Skin epidermis (tissue), 12 donors: ENCODE measurements around the gene GBA3.

ENCODE experiments used
- H3K27ac ChIP-seq, 21 experiments: fragments of 200-600 bp; sonication (generic) in 11 of 21; one replicate each; pipeline ENCODE4 v1.5.0; 2020; ENCODE audit warnings: mild to moderate bottlenecking in 3 of 21, inconsistent platforms in 2 of 21, moderate library complexity in 2 of 21
- H3K4me3 ChIP-seq, 7 experiments: fragments of 200-600 bp; sonication (generic) in 2 of 7; one replicate each; pipeline ENCODE4 v1.5.0; 2020; ENCODE audit warnings: inconsistent platforms in 2 of 7, mild to moderate bottlenecking in 2 of 7, moderate library complexity in 1 of 7

The GBA3 gene

DNA sequence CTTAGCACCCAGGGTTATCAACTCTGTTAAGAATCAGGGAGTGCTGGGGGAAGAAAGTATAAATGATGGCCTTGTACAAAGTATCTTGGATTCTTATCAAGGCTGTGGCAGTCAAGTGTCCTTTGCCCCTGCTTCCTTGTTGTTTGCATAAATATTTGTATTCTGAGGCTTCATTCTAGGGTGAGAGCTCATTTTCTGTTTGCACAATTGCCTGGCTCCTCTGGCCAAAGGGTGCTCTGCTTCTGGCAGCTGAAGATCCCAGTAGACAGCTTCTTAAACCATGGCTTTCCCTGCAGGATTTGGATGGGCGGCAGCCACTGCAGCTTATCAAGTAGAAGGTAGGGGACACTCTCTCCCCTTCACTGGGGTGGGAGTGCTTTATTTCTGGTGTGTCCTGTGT lies at the start of gene GBA3:
GBA3 (plus strand) TSS at position 202 of the 400 bp plus-strand sequence.
- Histone ChIP-seq H3K27ac (no peak within 1 kb of the TSS), H3K4me3 (no peak within 1 kb of the TSS)

DNA sequence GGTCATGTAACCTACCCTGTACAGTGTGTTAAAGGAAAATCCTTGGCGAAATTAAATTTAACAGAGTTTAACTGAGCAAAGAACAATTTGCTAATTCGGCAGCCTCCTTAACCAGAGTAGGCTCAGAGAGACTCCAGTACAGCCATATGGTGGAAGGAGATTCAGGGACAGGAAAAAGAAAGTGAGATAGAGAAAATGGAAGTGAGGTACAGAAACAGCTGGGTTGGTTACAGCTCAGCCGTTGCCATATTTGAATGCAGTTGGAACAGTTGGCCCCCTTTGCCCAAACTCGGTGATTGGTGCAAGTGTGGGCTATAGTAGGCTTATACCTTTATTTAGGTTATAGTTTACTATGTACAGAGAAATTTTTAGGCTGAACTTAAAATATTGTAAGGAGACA lies 48.8 kb upstream of the GBA3 start:
- Histone ChIP-seq H3K27ac (no peak overlapping the region), H3K4me3 (no peak overlapping the region)

DNA sequence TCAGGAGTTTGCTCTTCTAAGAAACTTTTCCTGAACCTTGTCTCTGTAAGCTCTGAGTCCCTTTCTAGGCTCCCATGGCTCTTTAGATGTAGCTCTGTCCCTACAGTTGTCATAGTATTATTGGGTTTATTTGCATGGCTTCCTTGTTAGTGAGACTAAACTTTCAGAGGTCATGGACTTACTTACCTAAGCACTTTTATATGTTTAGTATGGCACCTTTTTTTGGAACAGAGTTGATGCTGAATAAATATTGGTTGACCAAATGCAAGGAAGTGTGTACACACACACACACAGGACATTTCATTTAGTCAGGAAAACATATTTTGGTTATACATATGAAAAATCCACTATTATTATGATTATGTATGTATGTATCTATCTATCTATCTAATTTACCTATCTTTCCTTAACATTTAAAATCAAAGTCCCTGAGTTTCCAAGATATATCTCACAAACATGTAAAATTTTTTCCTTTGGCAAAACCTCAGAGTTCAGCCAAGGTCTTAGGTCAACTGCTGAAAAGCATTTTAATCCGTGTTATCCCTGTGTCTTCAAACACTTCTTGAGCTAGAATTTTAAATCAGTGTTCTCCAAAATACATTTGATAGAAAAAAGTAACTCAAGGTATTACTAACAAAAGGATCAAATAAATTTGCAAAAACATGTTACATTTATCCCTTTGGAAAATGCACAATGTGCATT lies 47.1 kb upstream of the GBA3 start:
- Histone ChIP-seq H3K27ac (no peak overlapping the region), H3K4me3 (no peak overlapping the region)

DNA sequence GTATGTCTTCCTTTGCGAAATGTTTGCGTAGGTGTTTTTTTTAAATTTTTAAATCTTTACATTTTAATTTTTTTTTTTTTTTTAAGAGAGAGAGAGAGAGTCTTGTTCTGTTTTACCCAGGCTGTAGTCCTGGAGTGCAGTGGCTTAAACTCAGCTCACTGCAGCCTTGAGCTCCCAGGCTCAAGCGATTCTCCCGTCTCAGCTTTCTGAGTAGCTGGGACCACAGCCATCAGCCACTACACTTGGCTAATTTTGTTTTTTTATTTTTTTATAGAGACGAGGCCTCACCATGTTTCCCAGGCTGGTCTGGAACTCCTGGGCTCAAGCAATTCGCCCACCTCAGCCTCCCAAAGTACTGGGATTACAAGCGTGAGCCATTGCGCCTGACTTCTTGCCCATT lies 43.7 kb upstream of the GBA3 start:
- Histone ChIP-seq H3K27ac (no peak overlapping the region), H3K4me3 (no peak overlapping the region)

DNA sequence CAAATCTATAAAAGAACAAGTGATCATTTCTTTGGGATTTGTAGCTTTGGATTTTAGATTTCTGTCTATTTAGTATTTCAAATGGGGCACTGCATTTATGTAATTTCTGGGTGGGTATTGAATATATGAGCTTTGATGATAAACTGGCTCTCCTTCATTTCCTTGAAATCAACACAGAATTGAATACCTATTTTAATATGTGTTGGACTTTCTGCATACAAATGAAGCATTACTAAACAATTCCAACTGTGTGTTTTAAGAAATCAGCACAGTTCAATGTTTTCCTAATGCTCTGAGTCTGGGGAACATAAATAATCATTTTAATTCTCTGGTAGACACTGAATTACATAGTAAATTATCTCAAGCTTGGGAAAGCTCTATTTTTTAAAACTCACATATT lies 42.0 kb upstream of the GBA3 start:
- Histone ChIP-seq H3K27ac (no peak overlapping the region), H3K4me3 (no peak overlapping the region)

DNA sequence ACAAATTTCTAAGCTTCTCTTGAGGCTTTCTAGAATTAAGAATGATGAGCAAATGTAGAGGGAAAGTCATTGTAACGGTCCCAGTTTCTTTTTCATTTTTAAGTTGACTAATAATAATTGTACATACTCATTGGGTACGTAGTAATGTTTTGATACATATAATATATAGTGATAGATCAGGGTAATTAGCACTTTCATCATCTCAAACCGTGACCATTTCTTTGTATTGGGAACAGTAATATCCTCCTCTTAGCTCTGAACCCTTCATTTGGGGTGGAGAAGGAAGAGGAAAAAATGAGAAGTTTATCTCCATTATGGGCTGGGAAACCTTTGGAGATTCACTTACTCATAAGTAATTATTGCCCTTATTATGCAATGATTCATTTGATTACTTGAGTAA lies 39.0 kb upstream of the GBA3 start:
- H3K4me3 ChIP-seq = no peak overlapping the region

DNA sequence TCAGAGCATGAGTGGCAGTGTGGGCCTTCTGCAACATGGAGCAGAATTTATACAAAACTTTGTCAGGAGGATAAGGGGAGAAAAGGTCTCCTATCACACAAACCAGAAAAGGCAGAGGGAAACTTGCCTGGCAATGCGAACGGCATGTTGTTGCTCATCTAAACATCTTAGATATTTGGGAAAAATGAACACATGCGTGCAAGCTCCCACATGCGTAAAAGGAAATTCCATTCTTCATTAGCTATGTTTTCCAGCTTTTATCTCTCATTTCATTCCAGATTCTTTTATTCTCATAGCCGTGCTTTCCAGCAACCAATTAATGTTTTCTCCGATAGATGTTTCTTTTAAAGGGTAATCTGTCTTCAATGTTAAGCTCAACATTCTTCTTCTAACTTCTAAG lies 31.3 kb upstream of the GBA3 start:
- Histone ChIP-seq H3K27ac (no peak overlapping the region), H3K4me3 (no peak overlapping the region)

More for the DNA sequence above, 39.0 kb upstream of the GBA3 start:
- no peak overlapping the region for H3K27ac ChIP-seq

DNA sequence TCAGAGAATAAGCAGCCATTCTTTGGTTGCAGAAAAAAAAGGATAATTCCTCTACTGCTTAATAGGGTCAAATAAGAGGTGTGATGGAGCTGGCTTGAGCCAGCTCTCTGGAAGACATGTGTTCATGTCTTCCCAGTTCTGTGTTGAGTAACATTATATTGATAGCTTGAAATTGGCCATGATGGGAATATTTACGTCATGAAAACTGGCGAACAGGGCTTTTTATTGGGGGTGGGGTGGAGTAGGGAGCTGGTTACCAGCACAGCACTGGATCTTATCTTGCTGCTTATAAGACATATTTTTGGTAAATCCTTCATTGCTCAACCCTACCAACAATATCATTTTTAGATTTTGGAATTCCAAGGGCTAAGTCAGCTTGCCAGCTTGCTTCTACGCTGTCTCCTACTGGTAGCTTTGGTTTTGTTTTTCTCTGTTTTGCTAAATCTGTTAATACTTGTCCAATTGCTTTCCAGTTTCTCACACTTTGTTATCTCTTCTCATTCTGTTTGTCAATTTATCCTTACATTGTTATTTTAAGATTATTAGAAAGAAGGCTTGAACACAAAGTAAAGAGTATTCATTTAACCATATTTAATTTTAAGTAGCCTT lies 25.3 kb upstream of the GBA3 start:
- no peak overlapping the region for H3K27ac ChIP-seq
- H3K4me3 ChIP-seq = no peak overlapping the region

DNA sequence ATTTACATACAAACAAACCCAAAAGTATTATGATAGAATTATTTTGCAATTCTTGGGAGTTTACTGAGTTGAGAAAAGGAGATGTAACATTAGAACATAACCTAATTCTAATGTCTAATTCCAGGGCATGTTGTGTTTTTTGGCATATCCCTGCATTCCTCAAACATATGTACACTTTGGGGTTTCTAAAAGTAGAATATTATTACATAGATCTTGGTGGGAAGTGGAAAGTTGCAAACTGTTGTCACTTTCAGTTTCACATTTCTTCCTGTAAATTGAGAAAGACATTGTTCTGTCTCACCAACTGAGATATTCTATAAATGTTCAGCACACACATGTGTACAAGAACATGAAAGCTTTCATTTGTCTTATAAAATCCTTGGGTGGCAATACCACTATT lies 24.4 kb upstream of the GBA3 start:
- Histone ChIP-seq H3K4me3 (no peak overlapping the region), H3K27ac (peak overlapping the region in 3 of 21 experiments; percentile 2 to 27 (median 17))

DNA sequence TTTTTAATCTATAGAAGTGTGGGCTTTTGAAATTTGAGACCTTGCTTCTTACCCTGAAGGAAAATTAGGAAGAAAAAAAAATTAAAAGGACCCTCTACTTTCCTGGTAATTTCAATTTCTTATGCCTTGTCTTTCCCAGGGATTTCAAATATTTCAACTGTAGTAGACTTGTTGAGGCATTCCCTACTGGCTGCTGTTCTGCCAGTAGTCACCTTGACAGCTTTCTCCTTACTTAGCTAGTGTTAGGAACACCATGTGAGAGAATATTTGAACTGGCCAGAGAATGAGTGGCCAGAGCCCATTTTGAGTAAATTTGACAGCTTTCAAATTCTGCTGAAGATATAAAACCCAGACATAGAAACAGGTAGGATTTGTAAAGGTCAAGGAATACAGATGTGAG lies 24.0 kb upstream of the GBA3 start:
- Histone ChIP-seq H3K4me3 (no peak overlapping the region), H3K27ac (peak overlapping the region in 3 of 21 experiments; percentile 2 to 27 (median 17))

DNA sequence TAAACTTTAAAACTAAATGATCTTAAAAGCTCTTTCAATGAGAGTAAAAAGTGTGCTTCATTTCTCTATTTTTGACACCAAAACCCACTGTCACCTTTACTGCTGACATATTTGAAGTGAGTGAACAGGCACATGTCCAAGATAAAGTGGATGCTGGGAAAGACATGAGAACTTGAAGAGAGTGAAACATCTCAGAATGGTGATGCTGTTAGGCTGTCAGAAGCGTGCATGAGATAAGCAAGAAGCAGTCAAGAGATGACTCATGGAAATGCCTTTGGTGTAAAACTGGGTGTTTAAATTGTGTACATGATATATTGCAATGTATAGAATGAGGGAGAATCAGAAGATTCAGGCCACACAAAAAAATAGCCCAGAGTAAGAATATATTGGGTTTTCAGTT lies 21.8 kb upstream of the GBA3 start:
- Histone ChIP-seq H3K4me3 (no peak overlapping the region), H3K27ac (no peak overlapping the region)

DNA sequence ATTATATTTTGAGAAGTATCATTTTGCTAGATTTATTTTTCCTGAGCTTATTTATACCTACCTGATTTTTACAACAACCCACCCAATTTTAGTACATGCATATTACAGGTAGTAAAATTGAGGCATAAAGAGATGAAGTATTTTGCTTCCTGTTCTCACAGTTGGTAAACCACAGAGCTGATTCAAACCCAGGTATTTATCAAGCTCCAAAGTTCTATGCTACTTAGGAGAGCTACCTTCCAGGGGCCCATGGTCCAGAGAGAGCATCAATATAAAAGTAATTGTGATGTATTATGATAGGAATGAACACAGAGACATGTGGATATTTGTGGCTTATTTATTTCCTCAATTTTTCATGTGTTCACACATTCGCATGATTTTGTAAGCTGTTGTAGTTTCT lies 20.2 kb upstream of the GBA3 start:
- Histone ChIP-seq H3K27ac (no peak overlapping the region), H3K4me3 (no peak overlapping the region)

DNA sequence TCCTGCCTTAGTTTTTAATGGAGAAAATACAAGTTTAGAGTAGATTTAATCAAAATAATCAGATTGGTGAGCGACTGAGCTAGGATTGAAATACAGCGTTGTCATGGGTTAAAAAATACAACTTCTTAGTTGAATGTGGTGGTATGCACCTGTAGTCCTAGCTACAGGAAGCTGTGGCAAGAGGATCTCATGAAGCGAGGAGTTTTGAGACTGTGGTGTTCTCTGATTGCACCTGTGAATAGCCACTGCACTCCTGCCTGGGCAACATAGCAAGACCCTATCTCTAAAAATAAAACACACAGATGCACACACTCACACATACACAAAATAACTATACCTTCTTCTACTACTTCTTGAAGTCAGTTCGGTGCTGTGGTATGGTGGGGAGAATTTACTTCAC lies 19.8 kb upstream of the GBA3 start:
- Histone ChIP-seq H3K4me3 (no peak overlapping the region), H3K27ac (no peak overlapping the region)

DNA sequence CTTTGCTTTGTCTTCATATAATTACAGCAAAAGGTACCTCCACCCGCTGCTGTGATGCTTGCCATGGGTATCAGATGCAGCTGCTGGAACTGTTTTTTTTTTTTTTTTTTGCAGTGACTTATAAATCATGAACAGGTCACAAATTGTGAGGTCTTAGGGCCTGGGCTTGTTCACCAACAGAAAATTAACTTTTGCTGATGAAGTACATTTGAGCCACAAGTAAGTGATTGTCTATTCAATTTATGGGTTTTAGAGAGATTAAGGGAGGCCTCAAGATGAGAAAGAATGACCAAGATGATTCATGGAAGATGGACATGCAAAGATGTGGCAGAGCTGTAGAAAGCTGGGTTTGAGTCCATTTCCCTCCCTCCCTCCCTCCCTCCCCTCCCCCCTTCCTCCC lies 18.0 kb upstream of the GBA3 start:
- Histone ChIP-seq H3K27ac (no peak overlapping the region), H3K4me3 (no peak overlapping the region)

DNA sequence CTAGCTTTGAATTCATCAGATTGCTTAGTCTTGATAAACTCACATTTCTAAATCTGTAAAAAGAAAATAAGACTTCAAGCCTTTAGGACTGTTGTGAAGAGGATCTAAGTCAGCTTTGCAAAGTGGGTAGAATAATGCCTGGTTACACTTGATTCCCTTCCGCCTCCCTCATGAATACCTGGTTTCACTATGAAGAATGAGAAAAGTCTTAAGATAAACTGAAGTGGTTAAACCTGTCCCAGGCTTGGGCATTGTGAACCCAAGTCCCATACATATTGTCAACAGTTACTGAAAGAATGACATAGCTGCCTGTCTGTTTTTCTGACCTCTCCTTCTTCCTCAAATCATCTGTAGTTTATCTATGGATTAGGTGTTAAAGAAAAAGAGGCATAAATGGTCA lies 16.7 kb upstream of the GBA3 start:
- H3K4me3 ChIP-seq = no peak overlapping the region
- H3K27ac ChIP-seq = no peak overlapping the region

DNA sequence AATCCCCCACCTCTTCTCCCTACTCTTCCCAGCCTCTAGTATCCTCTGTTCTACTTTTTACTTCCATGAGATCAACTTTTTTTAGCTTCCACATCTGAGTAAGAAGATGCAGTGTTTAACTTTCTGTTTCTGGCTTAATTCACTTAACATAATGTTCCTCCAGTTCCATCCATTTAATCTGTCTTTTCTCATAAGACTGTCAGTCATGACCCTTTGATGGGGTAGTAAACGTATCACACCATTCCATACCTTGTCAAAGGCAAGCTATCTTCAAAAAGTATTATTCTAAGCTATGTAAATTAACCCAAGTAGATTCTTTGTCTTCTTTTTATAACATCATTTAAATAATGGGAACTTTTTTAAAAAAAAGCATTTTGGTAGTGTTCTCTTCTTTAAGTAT lies 15.0 kb upstream of the GBA3 start:
- no peak overlapping the region for H3K4me3 ChIP-seq
- H3K27ac ChIP-seq = no peak overlapping the region

DNA sequence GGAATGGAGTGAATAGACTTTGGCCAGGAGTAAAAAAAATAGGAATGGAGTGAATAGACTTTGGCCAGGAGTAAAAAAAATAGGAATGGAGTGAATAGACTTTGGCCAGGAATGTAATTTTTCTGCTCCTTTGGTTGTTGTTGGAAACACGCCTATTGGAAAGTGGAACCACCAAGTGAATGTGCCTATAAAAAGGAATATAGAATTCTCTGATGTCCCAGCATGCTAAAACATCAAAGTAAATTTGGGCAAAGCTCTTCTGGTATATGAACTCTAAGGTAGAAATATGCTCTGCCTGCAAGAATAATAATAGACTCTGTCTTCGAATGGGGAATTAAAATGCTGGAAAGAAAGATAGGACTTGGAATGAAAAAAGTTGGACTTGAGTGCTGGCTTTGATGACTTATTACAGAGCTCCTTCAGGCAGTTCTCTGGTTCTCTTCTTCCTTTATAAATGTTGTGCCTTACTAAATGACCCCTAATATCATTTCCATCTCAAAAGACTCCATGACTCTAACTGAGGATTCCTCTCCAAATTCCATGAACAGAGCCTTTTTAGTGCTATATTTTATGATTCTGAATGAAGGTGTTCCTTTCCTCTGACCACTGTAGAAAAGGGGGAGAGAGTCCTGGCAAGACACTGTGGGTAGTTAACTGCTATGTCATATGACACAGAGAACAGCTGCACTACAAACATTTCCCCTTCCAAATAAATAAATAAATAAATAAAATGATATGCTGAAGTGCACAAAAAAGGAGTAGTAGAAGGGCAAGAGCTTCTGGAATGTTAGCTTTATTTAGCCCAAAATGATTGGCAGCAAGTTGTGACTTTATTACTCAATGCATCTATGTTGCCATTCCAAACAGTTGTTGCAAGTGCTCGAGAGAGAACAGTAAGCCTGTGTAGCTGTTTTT lies 13.5 kb upstream of the GBA3 start:
- Histone ChIP-seq H3K27ac (no peak overlapping the region), H3K4me3 (no peak overlapping the region)

DNA sequence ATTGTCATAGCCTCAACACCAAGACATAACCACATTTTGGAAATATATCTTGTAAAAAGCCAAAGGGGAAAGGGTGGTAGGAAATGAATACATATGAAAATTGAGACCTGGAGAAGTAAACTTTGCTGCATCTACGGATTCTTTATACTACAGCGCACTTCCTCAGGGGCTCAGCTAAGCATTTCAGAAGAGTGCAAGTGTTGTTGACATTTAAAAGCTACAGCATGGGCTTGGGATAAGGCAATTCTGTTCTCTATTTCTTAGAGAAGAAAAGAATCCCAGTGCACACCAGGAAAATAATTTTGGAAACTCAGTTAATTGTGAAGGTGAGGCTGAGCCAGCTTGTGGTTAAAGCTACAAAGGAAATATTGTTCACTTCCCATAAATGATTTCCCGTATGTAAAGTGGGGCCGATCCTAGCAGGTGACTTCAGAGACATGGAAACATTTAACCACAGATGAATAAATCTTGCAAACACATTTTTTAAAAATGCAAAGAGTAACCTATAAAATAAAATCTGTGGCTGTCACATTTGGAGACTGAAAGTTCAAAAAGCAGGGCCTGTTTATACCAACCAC lies 12.6 kb upstream of the GBA3 start:
- Histone ChIP-seq H3K27ac (no peak overlapping the region), H3K4me3 (no peak overlapping the region)

DNA sequence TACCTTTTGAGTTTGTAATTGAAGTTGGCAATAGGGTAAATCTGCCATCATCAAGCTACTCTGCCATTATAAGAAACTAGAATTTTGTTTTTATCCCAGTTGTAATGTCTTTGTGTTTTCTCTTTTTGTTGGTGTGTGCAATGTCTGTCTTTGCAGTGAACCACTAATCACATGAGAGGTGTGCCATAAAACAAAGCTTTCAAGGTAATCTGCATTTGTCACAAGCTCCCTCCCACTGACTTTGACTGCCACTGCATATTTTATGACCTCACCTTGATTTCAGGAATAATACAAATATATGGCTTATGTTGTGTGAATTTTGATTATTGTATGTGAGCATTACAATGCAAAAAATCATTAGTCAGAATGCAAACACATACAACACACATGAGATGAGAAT lies 9.0 kb upstream of the GBA3 start:
- H3K4me3 ChIP-seq = no peak overlapping the region
- no peak overlapping the region for H3K27ac ChIP-seq

DNA sequence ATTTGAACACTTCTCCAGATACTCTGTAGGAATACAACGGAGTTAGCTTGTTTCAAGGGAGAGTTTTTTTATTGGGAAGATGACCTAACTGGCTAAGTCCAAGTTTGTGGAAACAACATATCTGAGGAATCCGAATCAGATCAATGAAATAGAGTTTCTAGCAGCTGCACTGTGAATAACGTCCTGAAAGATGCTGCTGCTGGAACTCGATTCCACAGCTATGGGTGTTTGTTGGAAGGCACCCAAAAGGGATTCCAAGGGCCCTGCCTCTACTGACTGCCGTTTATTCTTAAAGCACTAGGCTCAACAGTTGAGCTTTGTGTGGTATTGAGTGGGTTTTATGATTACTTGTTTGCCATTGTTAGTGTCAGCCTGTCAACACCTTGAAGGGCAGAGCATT lies 6.6 kb upstream of the GBA3 start:
- Histone ChIP-seq H3K4me3 (no peak overlapping the region), H3K27ac (no peak overlapping the region)

DNA sequence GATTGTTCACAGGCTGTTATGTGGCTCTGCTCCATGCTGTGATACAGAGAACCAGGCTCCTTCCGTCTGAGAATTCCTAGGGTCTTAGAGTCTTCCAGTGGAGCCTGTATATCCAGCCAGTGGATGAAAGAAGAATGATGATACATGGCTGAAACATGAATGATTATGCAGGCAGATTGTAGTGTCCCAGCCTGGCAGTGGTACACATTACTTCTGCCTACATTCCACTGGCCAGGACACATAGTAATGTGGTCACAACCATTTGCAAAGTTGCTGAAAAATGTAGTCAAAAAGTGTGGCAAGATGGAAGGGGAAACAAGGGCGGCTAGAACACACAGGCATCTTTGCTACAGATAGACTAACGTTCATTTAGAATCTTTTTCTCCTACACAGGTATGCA lies 4.5 kb upstream of the GBA3 start:
- Histone ChIP-seq H3K27ac (no peak overlapping the region), H3K4me3 (no peak overlapping the region)
